HL-60 (cell line): Measurements from ENCODE around the gene GALNT7.

Experiments
- DNase-seq, 2 experiments: peaks; one replicate each; pipeline ENCODE4 v3.0.0-alpha.2; 2010 to 2020; ENCODE audit warnings: low read depth in 1 of 2, low spot score in 1 of 2
- H3K27ac ChIP-seq: fragments of 250-450 bp; sonication (Bioruptor Pico); replicated peaks from 2 replicates; pipeline ENCODE4 v1.5.1; 2020; ENCODE audit warnings: mild to moderate bottlenecking, moderate library complexity
- H3K27me3 ChIP-seq: fragments of 250-450 bp; sonication (Bioruptor Pico); 2 replicates; pipeline ENCODE4 v1.5.1; 2021; ENCODE audit warnings: mild to moderate bottlenecking, moderate library complexity; ENCODE audit not compliant: insufficient read depth, poor library complexity, severe bottlenecking
- H3K4me3 ChIP-seq: replicated peaks from 2 replicates; pipeline ENCODE4 v1.5.1; 2011; ENCODE audit warnings: mild to moderate bottlenecking, control low read depth, low read length; ENCODE audit not compliant: insufficient read depth
- GABPA ChIP-seq: IDR thresholded peaks from 2 replicates; pipeline ENCODE4 v1.6.1; 2012; ENCODE audit warnings: low read depth
- POLR2AphosphoS5 ChIP-seq: IDR thresholded peaks from 2 replicates; pipeline ENCODE4 v1.6.1; 2012; ENCODE audit warnings: low read depth
- SPI1 ChIP-seq: IDR thresholded peaks from 2 replicates; pipeline ENCODE4 v1.6.1; 2012; ENCODE audit warnings: low read depth, mild to moderate bottlenecking, borderline replicate concordance
- TF ChIP-seq, protein P1 (sequence below): IDR thresholded peaks from 2 replicates; pipeline ENCODE4 v1.6.1; 2012; ENCODE audit warnings: low read depth; ENCODE audit not compliant: insufficient replicate concordance
- TF ChIP-seq, protein P2 (sequence below): IDR thresholded peaks from one replicate; pipeline ENCODE4 v1.5.1; 2011; ENCODE audit warnings: low read length, control low read depth, inconsistent platforms; ENCODE audit not compliant: insufficient read depth

GALNT7 gene

DNA sequence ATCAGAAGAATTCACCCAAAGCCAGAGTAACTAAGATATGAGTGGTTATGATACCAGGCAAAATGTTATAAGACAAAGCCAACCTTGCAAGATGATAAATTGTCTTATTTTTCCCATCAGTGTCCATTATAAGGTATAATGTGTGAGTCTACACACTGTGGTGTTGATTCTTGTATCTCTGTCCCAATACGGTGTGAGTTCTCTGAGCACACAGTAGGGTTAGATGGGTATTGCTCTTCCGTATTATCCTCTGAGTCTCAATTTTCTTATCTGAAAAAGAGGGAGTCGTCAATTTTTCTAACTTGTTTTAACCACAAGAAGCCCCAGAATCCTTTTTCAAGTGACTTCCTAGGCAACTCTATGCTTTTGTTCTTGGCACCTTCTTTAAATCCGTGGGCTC lies 95.6 kb downstream of the GALNT7 start:
- H3K4me3 ChIP-seq: no peak overlapping the region
- no peak for TF ChIP-seq SPI1
- no peak for TF ChIP-seq POLR2AphosphoS5
- TF ChIP-seq, protein P1, sequence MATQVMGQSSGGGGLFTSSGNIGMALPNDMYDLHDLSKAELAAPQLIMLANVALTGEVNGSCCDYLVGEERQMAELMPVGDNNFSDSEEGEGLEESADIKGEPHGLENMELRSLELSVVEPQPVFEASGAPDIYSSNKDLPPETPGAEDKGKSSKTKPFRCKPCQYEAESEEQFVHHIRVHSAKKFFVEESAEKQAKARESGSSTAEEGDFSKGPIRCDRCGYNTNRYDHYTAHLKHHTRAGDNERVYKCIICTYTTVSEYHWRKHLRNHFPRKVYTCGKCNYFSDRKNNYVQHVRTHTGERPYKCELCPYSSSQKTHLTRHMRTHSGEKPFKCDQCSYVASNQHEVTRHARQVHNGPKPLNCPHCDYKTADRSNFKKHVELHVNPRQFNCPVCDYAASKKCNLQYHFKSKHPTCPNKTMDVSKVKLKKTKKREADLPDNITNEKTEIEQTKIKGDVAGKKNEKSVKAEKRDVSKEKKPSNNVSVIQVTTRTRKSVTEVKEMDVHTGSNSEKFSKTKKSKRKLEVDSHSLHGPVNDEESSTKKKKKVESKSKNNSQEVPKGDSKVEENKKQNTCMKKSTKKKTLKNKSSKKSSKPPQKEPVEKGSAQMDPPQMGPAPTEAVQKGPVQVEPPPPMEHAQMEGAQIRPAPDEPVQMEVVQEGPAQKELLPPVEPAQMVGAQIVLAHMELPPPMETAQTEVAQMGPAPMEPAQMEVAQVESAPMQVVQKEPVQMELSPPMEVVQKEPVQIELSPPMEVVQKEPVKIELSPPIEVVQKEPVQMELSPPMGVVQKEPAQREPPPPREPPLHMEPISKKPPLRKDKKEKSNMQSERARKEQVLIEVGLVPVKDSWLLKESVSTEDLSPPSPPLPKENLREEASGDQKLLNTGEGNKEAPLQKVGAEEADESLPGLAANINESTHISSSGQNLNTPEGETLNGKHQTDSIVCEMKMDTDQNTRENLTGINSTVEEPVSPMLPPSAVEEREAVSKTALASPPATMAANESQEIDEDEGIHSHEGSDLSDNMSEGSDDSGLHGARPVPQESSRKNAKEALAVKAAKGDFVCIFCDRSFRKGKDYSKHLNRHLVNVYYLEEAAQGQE: no peak
- TF ChIP-seq GABPA: no peak
- TF ChIP-seq, protein P2, sequence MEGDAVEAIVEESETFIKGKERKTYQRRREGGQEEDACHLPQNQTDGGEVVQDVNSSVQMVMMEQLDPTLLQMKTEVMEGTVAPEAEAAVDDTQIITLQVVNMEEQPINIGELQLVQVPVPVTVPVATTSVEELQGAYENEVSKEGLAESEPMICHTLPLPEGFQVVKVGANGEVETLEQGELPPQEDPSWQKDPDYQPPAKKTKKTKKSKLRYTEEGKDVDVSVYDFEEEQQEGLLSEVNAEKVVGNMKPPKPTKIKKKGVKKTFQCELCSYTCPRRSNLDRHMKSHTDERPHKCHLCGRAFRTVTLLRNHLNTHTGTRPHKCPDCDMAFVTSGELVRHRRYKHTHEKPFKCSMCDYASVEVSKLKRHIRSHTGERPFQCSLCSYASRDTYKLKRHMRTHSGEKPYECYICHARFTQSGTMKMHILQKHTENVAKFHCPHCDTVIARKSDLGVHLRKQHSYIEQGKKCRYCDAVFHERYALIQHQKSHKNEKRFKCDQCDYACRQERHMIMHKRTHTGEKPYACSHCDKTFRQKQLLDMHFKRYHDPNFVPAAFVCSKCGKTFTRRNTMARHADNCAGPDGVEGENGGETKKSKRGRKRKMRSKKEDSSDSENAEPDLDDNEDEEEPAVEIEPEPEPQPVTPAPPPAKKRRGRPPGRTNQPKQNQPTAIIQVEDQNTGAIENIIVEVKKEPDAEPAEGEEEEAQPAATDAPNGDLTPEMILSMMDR: no peak
- no peak overlapping the region for H3K27ac ChIP-seq
- DNase-seq: no peak
- no peaks in the 10 kb centered on the region for H3K27me3 ChIP-seq

DNA sequence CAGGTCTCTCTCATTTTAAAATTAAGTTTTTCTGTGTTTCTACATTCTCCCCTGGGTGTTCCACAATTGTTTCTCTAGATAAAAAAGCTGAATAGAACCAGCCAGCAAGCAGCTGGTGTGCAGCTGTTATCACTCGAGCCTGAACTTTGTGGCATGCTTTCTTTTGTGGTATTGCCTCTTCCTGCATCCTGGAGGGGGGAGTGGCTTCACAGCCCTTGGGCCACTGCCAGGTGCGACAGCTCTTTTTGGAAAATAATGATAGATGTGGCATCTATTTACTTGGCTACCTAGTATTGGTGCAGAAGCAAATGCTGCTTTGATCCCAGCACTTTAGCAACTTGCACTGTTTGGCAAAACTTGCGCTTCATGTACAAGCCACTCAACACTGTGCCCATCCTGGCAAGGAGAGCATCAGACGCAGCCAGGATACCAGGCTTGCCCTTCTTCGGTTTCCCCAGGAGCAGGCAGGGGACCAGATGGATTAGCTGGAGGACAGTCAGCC lies 96.1 kb downstream of the GALNT7 start:
- DNase-seq: peak in 1 of 2 experiments; percentile 39
- Histone ChIP-seq H3K27me3 (no peaks in the 10 kb centered on the region), H3K4me3 (no peak overlapping the region), H3K27ac (no peak overlapping the region)
- no peak for TF ChIP-seq GABPA
- peak; percentile 55; the same call in 1 of the 2 replicates for TF ChIP-seq POLR2AphosphoS5

DNA sequence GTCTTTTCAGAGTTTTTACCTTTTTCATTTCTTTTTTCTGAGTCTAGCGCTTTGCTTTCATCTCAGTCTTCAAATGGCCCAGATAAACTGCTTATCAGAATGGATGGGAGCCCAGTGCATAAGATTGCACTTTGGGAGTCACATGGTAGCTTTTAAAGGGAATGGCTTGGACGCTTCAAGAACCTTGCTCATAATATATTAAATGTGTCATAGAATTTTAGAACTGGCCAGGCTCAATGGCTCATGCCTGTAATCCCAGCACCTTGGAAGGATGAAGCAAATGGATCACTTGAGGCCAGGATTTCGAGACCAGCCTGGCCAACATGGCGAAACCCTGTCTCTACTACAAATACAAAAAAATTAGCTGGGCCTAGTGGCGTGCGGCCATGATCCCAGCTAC lies 97.1 kb downstream of the GALNT7 start:
- no peaks in the 10 kb centered on the region for H3K27me3 ChIP-seq
- TF ChIP-seq, protein P2: no peak
- TF ChIP-seq SPI1 (no peak), POLR2AphosphoS5 (no peak), GABPA (no peak)
- TF ChIP-seq, protein P1: no peak
- no peak overlapping the region for H3K27ac ChIP-seq
- no peak for DNase-seq
- no peak overlapping the region for H3K4me3 ChIP-seq

DNA sequence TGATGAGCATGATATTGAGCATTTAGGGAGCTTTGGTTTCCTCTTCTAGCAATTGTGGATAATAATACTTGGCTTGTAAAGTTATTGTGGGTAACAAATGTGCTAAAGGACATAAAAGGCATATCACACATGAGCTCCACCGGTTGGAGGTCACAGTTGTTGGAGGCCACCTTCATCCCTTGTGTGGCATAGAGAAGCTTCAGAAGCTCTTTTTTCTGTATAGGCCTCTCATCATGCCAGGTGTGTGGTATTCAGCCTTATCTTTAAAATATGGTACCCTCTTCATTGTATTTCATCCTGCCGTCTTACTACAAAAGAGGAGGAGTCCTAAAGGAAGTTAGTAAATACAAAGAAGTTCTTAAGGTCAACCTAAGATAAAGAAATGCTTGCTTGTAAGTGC lies 99.1 kb downstream of the GALNT7 start:
- no peak for TF ChIP-seq POLR2AphosphoS5
- no peak for TF ChIP-seq SPI1
- TF ChIP-seq, protein P1: no peak
- TF ChIP-seq, protein P2: no peak
- Histone ChIP-seq H3K27me3 (no peaks in the 10 kb centered on the region), H3K27ac (no peak overlapping the region), H3K4me3 (no peak overlapping the region)
- no peak for DNase-seq
